HepG2 (cell line): ENCODE results near the gene ZNRF3. TPM values are rescaled to one million over a fixed set of nuclear protein-coding genes. Genes with fewer than 3 reads are reported as not detected.

Source experiments
- CREM ChIP-seq, 2 experiments: sonication (generic) in 1 of 2; formaldehyde crosslinking in 1 of 2; IDR thresholded peaks; 2 replicates each; pipeline versions ENCODE4 v1.4.0 to v1.6.1; 2016 to 2020; ENCODE audit warnings: antibody characterized with exemption in 1 of 2, mild to moderate bottlenecking in 1 of 2, missing genetic modification reagents in 1 of 2
- GTF2F1 ChIP-seq: fragments of 150-350 bp; IDR thresholded peaks from 2 replicates; pipeline ENCODE4 v1.6.1; 2014; ENCODE audit warnings: low read length
- HNF4A ChIP-seq: sonication (generic); formaldehyde crosslinking; IDR thresholded peaks from 2 replicates; pipeline ENCODE4 v1.4.0; 2020; ENCODE audit warnings: missing genetic modification reagents
- KLF9 ChIP-seq: IDR thresholded peaks from 2 replicates; pipeline ENCODE4 v1.6.1; 2016; ENCODE audit warnings: low read depth
- RFX3 ChIP-seq: IDR thresholded peaks from 2 replicates; pipeline ENCODE4 v1.6.1; 2016; ENCODE audit warnings: missing biosample characterization, missing genetic modification reagents
- SOX6 ChIP-seq, 2 experiments: fragments of 450-650 bp in 1 of 2; sonication (generic) in 1 of 2; formaldehyde crosslinking in 1 of 2; IDR thresholded peaks; 2 replicates each; pipeline versions ENCODE4 v1.4.0 to v1.6.1; 2017 to 2020; ENCODE audit warnings: antibody characterized with exemption in 1 of 2, mild to moderate bottlenecking in 1 of 2, missing genetic modification reagents in 1 of 2
- TCF7 ChIP-seq: sonication (generic); IDR thresholded peaks from 2 replicates; pipeline ENCODE4 v1.6.1; 2016; ENCODE audit warnings: antibody characterized with exemption, low read depth
- TOPORS ChIP-seq: sonication (generic); formaldehyde crosslinking; IDR thresholded peaks from 2 replicates; pipeline ENCODE4 v1.8.0; 2023; ENCODE audit warnings: mild to moderate bottlenecking, missing genetic modification reagents
- ZBTB8A ChIP-seq: sonication (generic); formaldehyde crosslinking; IDR thresholded peaks from 2 replicates; pipeline ENCODE4 v1.4.0; 2020; ENCODE audit warnings: mild to moderate bottlenecking, low read depth, missing genetic modification reagents, borderline replicate concordance
- ZNF232 ChIP-seq: sonication (generic); formaldehyde crosslinking; IDR thresholded peaks from 2 replicates; pipeline ENCODE4 v1.4.0; 2020; ENCODE audit warnings: missing genetic modification reagents, borderline replicate concordance
- ZNF263 ChIP-seq: sonication (generic); formaldehyde crosslinking; IDR thresholded peaks from 2 replicates; pipeline ENCODE4 v1.4.0; 2020; ENCODE audit warnings: missing genetic modification reagents
- ZNF331 ChIP-seq: sonication (generic); formaldehyde crosslinking; IDR thresholded peaks from 2 replicates; pipeline ENCODE4 v1.4.0; 2020; ENCODE audit warnings: missing genetic modification reagents
- ZNF7 ChIP-seq: IDR thresholded peaks from 2 replicates; pipeline ENCODE4 v1.6.1; 2016; ENCODE audit warnings: missing biosample characterization, missing genetic modification reagents
- ZNF883 ChIP-seq: sonication (generic); formaldehyde crosslinking; IDR thresholded peaks from 2 replicates; pipeline ENCODE4 v1.5.1; 2020; ENCODE audit warnings: mild to moderate bottlenecking, missing genetic modification reagents; ENCODE audit errors: not compliant biosample characterization
- polyA plus RNA-seq, 8 experiments: library from polyadenylated mRNA; depleted of rRNA in 3 of 8; stranded (reverse) in 7 of 8; unstranded in 1 of 8; fragments of >200 nt; fragmentation: Illumina TruSeq in 4 of 8; extraction: Trizol in 4 of 8; gene quantifications; 2 replicates each; pipeline versions ENCODE4 v1.2.1 to v1.2.3, GENCODE V29; 2011 to 2016; ENCODE audit warnings: low read depth in 4 of 8, missing spikeins in 1 of 8, mixed read lengths in 1 of 8; ENCODE audit not compliant: insufficient read depth in 1 of 8
- total RNA-seq, 5 experiments: library from RNA; depleted of rRNA; stranded (reverse); fragments of >200 nt; fragmentation: Illumina TruSeq; extraction: Trizol; gene quantifications; 2 replicates each; pipeline ENCODE4 v1.2.3, GENCODE V29; 2016; ENCODE audit warnings: low read depth in 1 of 5
- TF ChIP-seq, protein P1 (sequence below): sonication (generic); formaldehyde crosslinking; conservative IDR thresholded peaks from 2 replicates; pipeline ENCODE4 v1.4.0; 2020; ENCODE audit warnings: mild to moderate bottlenecking, missing genetic modification reagents, moderate library complexity
- TF ChIP-seq, protein P2 (sequence below): sonication (generic); formaldehyde crosslinking; IDR thresholded peaks from 2 replicates; pipeline ENCODE4 v1.8.1; 2023; ENCODE audit warnings: mild to moderate bottlenecking, moderate library complexity, missing genetic modification reagents
- TF ChIP-seq, protein P3 (sequence below): sonication (generic); formaldehyde crosslinking; IDR thresholded peaks from 2 replicates; pipeline ENCODE4 v1.8.0; 2022; ENCODE audit warnings: missing genetic modification reagents, low read depth, mild to moderate bottlenecking, borderline replicate concordance

Gene ZNRF3
- total and polyA plus RNA-seq, 2 of the 13 experiments (the other 11 are each of a cell fraction or from before 2014, with no cell fraction given) = 20.3 to 36.7 TPM

DNA sequence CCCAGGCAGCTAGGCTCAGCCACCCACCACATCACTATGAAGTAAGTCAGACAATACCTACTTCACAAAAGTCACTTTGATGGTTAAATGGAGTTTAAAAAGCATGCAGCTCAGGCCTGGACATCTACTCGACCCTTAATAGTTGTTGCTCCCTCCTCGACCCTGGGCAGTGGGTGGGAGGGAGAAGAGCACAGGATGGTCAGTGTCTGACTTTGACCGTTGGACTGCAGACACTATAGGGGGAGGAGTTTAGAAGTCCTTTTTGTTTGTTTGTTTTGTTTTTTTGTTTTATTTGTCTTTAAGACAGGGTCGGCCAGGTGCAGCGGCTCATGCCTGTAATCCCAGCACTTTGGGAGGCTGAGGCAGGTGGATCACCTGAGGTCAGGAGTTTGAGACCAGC, 44.4 kb upstream of the ZNRF3 start (continued):
- TF ChIP-seq, protein P1, sequence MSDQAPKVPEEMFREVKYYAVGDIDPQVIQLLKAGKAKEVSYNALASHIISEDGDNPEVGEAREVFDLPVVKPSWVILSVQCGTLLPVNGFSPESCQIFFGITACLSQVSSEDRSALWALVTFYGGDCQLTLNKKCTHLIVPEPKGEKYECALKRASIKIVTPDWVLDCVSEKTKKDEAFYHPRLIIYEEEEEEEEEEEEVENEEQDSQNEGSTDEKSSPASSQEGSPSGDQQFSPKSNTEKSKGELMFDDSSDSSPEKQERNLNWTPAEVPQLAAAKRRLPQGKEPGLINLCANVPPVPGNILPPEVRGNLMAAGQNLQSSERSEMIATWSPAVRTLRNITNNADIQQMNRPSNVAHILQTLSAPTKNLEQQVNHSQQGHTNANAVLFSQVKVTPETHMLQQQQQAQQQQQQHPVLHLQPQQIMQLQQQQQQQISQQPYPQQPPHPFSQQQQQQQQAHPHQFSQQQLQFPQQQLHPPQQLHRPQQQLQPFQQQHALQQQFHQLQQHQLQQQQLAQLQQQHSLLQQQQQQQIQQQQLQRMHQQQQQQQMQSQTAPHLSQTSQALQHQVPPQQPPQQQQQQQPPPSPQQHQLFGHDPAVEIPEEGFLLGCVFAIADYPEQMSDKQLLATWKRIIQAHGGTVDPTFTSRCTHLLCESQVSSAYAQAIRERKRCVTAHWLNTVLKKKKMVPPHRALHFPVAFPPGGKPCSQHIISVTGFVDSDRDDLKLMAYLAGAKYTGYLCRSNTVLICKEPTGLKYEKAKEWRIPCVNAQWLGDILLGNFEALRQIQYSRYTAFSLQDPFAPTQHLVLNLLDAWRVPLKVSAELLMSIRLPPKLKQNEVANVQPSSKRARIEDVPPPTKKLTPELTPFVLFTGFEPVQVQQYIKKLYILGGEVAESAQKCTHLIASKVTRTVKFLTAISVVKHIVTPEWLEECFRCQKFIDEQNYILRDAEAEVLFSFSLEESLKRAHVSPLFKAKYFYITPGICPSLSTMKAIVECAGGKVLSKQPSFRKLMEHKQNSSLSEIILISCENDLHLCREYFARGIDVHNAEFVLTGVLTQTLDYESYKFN (CRISPR knock-in tag) = peak; percentile 39; the same call in 1 of the 2 replicates
- TF ChIP-seq TOPORS (CRISPR knock-in tag) = no peak
- no peak for TF ChIP-seq ZNF331 (CRISPR knock-in tag)
- TF ChIP-seq, protein P2, sequence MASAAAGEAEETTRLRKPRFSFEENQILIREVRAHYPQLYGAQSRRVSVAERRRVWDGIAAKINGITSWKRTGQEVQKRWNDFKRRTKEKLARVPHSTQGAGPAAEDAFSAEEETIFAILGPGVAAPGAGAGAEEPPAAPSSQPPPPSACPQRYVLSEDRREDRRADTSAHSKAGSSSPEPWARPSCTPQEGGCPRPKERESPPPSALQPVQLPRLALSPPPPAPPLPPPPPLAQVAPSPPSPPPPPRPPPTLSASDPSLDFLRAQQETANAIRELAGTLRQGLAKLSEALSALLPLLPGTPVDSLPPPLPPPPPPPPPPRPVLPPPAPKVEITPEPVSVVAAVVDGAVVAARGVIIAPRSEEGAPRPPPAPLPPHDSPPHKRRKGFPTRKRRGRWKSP (CRISPR knock-in tag) = no peak
- TF ChIP-seq GTF2F1 = no peak
- TF ChIP-seq RFX3 (CRISPR knock-in tag) = no peak
- TF ChIP-seq HNF4A (CRISPR knock-in tag) = peak; percentile 31; the same call in 1 of the 2 replicates
- TF ChIP-seq TCF7 = no peak
- TF ChIP-seq CREM (IDR thresholded peaks at IDR 0.05) = no peak
- TF ChIP-seq CREM (CRISPR knock-in tag; IDR thresholded peaks at IDR 0.05) = no peak
- no peak for TF ChIP-seq ZNF7
- no peak for TF ChIP-seq SOX6 (IDR thresholded peaks at IDR 0.05)
- peak; percentile 88 for TF ChIP-seq SOX6 (CRISPR knock-in tag; IDR thresholded peaks at IDR 0.05)
- TF ChIP-seq ZNF263 (CRISPR knock-in tag) = no peak
- no peak for TF ChIP-seq ZBTB8A (CRISPR knock-in tag)
- TF ChIP-seq, protein P3, sequence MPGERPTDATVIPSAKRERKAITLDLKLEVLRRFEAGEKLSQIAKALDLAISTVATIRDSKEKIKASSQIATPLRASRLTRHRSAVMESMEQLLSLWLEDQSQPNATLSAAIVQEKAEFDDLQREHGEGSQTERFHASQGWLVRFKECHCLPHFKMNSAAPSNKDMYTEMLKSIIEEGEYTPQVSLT (CRISPR knock-in tag) = no peak
- TF ChIP-seq KLF9 (CRISPR knock-in tag) = no peak
- no peak for TF ChIP-seq ZNF883 (CRISPR knock-in tag)
- no peak for TF ChIP-seq ZNF232 (CRISPR knock-in tag)
- TF ChIP-seq, all 625 proteins: peak for 17
